Endodermal cell (in vitro differentiated cells): Measurements from ENCODE around the gene SIRT2. TPM values are rescaled to one million over a fixed set of nuclear protein-coding genes. Genes with fewer than 3 reads are reported as not detected.

Source experiments
- DNase-seq: peaks from one replicate; pipeline ENCODE4 v3.0.0-alpha.2; 2017
- H3K27ac ChIP-seq: 2 replicates; pipeline ENCODE4 v1.5.1; 2013; ENCODE audit warnings: mild to moderate bottlenecking, low read depth, low read length, moderate library complexity
- H3K27me3 ChIP-seq: 2 replicates; pipeline ENCODE4 v1.6.1; 2013; ENCODE audit warnings: mild to moderate bottlenecking, low read length, moderate library complexity; ENCODE audit not compliant: insufficient read depth, control insufficient read depth, poor library complexity, severe bottlenecking
- H3K36me3 ChIP-seq: 2 replicates; pipeline ENCODE4 v1.7.0; 2013; ENCODE audit warnings: mild to moderate bottlenecking, low read length, moderate library complexity; ENCODE audit not compliant: control insufficient read depth, insufficient read depth
- H3K4me1 ChIP-seq: one replicate; pipeline ENCODE4 v1.7.0; 2013; ENCODE audit warnings: low read length; ENCODE audit not compliant: control insufficient read depth, insufficient read depth
- H3K4me3 ChIP-seq: 2 replicates; pipeline ENCODE4 v1.5.1; 2013; ENCODE audit warnings: mild to moderate bottlenecking, low read length, moderate library complexity
- H3K9ac ChIP-seq: 2 replicates; pipeline ENCODE4 v1.6.1; 2013; ENCODE audit warnings: mild to moderate bottlenecking, low read length, moderate library complexity; ENCODE audit not compliant: poor library complexity, severe bottlenecking; ENCODE audit errors: extremely low read depth
- H3K9me3 ChIP-seq: 2 replicates; pipeline ENCODE4 v1.6.1; 2013; ENCODE audit warnings: mild to moderate bottlenecking, low read length, moderate library complexity; ENCODE audit not compliant: control insufficient read depth
- H3K27ac Mint-ChIP-seq: 2 replicates; pipeline ENCODE4 v1.8.0; 2020; ENCODE audit warnings: mixed read lengths
- H3K27me3 Mint-ChIP-seq: 2 replicates; pipeline ENCODE4 v1.8.0; 2021; ENCODE audit warnings: mild to moderate bottlenecking, mixed read lengths; ENCODE audit not compliant: insufficient read depth
- H3K36me3 Mint-ChIP-seq: 2 replicates; pipeline ENCODE4 v1.8.0; 2020; ENCODE audit warnings: low read depth, mixed read lengths
- H3K4me1 Mint-ChIP-seq: 2 replicates; pipeline ENCODE4 v1.8.0; 2020; ENCODE audit warnings: mixed read lengths
- H3K4me3 Mint-ChIP-seq: 2 replicates; pipeline ENCODE4 v1.8.0; 2020; ENCODE audit warnings: mild to moderate bottlenecking, moderate library complexity, mixed read lengths
- H3K9me3 Mint-ChIP-seq: 2 replicates; pipeline ENCODE4 v1.8.0; 2020; ENCODE audit warnings: mild to moderate bottlenecking, mixed read lengths
- CTCF ChIP-seq: fragments of 200-600 bp; sonication (generic); conservative IDR thresholded peaks from 2 replicates; pipeline ENCODE4 v1.5.0; 2021; ENCODE audit warnings: antibody characterized with exemption, mild to moderate bottlenecking
- WGBS, 2 experiments: methylation state at CpG; one replicate each; pipeline versions ENCODE4 v1.1.5 to v1.1.7; 2013; ENCODE audit warnings: missing lambda C conversion rate in 2 of 2, mixed read lengths in 1 of 2; ENCODE audit not compliant: insufficient coverage in 1 of 2, insufficient read length in 1 of 2; 5-methylcytosine and 5-hydroxymethylcytosine counted together
- total RNA-seq, 2 donors: library from RNA; stranded (reverse); fragmentation: NEBNext Ultra II Directional in 1 of 2; extraction: Animal tissue kit (Norgen Biotek cat#: 25700) in 1 of 2; gene quantifications; 2 replicates in 1 of 2; 3 replicates in 1 of 2; pipeline ENCODE4 v1.2.1, GENCODE V29; 2021

Gene SIRT2
- total RNA-seq, 2 donors from 2014 or later = 10.4 to 13.7 TPM

- H3K27ac Mint-ChIP-seq = no peak overlapping the region
- Histone ChIP-seq H3K9ac (no peak overlapping the region), H3K4me3 (no peak overlapping the region), H3K36me3 (no peaks in the 10 kb centered on the region), H3K9me3 (no peaks in the 10 kb centered on the region), H3K4me1 (no peaks in the 10 kb centered on the region), H3K27ac (no peak overlapping the region), H3K27me3 (no peaks in the 10 kb centered on the region)
- H3K9me3 Mint-ChIP-seq = no peaks in the 10 kb centered on the region
- no peaks in the 10 kb centered on the region for H3K36me3 Mint-ChIP-seq
- no peak for TF ChIP-seq CTCF
- H3K4me3 Mint-ChIP-seq = peak overlapping the region; percentile 64
- WGBS, 2 experiments = 94 to 95% methylated on average over 2 to 6 of the region's 6 CpGs
- H3K4me1 Mint-ChIP-seq = peaks cover 2% of the 10 kb centered on the region
- no peak for DNase-seq
- H3K27me3 Mint-ChIP-seq = peaks cover 16% of the 10 kb centered on the region
Observed at GRCh38 chr19:38868551-38868950, 30.9 kb downstream of the SIRT2 start.

GRCh38 chr19:38867171-38867780 is 32.1 kb downstream of the SIRT2 start:
- Mint-ChIP-seq H3K36me3 (no peaks in the 10 kb centered on the region), H3K27me3 (peaks cover 16% of the 10 kb centered on the region), H3K4me1 (peaks cover 2% of the 10 kb centered on the region), H3K27ac (no peak overlapping the region), H3K9me3 (no peaks in the 10 kb centered on the region), H3K4me3 (no peak overlapping the region)
- Histone ChIP-seq H3K27ac (no peak overlapping the region), H3K4me1 (no peaks in the 10 kb centered on the region), H3K27me3 (no peaks in the 10 kb centered on the region), H3K9me3 (no peaks in the 10 kb centered on the region), H3K36me3 (no peaks in the 10 kb centered on the region), H3K9ac (no peak overlapping the region), H3K4me3 (no peak overlapping the region)
- TF ChIP-seq CTCF = no peak
- no peak for DNase-seq
- 92 to 96% methylated on average over 5 to 8 of the region's 10 CpGs for WGBS, 2 experiments

GRCh38 chr19:38862321-38863059 is 36.9 kb downstream of the SIRT2 start:
- H3K9me3 Mint-ChIP-seq = no peaks in the 10 kb centered on the region
- H3K27ac ChIP-seq = no peak overlapping the region
- peaks cover 2% of the 10 kb centered on the region for H3K4me1 Mint-ChIP-seq
- DNase-seq = no peak
- no peak overlapping the region for H3K27ac Mint-ChIP-seq
- H3K4me3 Mint-ChIP-seq = no peak overlapping the region
- 93 to 95% methylated on average over 9 to 10 of the region's 10 CpGs for WGBS, 2 experiments
- no peak for TF ChIP-seq CTCF
- H3K36me3 Mint-ChIP-seq = no peaks in the 10 kb centered on the region
- no peaks in the 10 kb centered on the region for H3K36me3 ChIP-seq
- no peaks in the 10 kb centered on the region for H3K4me1 ChIP-seq
- H3K27me3 Mint-ChIP-seq = no peaks in the 10 kb centered on the region
- H3K4me3 ChIP-seq = no peak overlapping the region
- no peaks in the 10 kb centered on the region for H3K9me3 ChIP-seq
- H3K27me3 ChIP-seq = no peaks in the 10 kb centered on the region
- H3K9ac ChIP-seq = no peak overlapping the region
